Upper lobe of left lung (tissue), 4 donors: Measurements from ENCODE around the gene TMSB15C.

ENCODE experiments used
- EP300 ChIP-seq, 4 donors: sonication (generic); formaldehyde crosslinking; IDR thresholded peaks; one replicate each; pipeline ENCODE4 v1.5.1; 2017; ENCODE audit warnings: antibody characterized with exemption in 4 of 4, control low read depth in 2 of 4
- POLR2AphosphoS5 ChIP-seq, 2 donors: sonication (generic); formaldehyde crosslinking; IDR thresholded peaks; one replicate each; pipeline ENCODE4 v1.5.1; 2017; ENCODE audit warnings: antibody characterized with exemption in 2 of 2
- TF ChIP-seq, protein P1 (sequence below), 6 experiments: fragments of 450-650 bp in 4 of 6; fragments of 200-600 bp in 2 of 6; sonication (generic) in 2 of 6; IDR thresholded peaks; one replicate each; pipeline ENCODE4 v1.5.1; 2016 to 2019; ENCODE audit warnings: antibody characterized with exemption in 6 of 6

- TF ChIP-seq, protein P1, sequence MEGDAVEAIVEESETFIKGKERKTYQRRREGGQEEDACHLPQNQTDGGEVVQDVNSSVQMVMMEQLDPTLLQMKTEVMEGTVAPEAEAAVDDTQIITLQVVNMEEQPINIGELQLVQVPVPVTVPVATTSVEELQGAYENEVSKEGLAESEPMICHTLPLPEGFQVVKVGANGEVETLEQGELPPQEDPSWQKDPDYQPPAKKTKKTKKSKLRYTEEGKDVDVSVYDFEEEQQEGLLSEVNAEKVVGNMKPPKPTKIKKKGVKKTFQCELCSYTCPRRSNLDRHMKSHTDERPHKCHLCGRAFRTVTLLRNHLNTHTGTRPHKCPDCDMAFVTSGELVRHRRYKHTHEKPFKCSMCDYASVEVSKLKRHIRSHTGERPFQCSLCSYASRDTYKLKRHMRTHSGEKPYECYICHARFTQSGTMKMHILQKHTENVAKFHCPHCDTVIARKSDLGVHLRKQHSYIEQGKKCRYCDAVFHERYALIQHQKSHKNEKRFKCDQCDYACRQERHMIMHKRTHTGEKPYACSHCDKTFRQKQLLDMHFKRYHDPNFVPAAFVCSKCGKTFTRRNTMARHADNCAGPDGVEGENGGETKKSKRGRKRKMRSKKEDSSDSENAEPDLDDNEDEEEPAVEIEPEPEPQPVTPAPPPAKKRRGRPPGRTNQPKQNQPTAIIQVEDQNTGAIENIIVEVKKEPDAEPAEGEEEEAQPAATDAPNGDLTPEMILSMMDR (IDR thresholded peaks at IDR 0.05) = no peak
- TF ChIP-seq EP300 (IDR thresholded peaks at IDR 0.05) (no peak), POLR2AphosphoS5 (IDR thresholded peaks at IDR 0.05) (no peak)
Measured at GRCh38 chrX:104112326-104112951, 36.4 kb upstream of the TMSB15C start, which contains the start of gene ZCCHC18.
